HEK293 (cell line): ENCODE data around the gene LILRB5.

Experiments used
- CTCF ChIP-seq: fragments of 450-650 bp; formaldehyde crosslinking; IDR thresholded peaks from 2 replicates; pipeline ENCODE4 v1.5.1; 2016; ENCODE audit warnings: missing biosample characterization, missing genetic modification characterization
- PRDM10 ChIP-seq: fragments of 450-650 bp; formaldehyde crosslinking; IDR thresholded peaks from 2 replicates; pipeline ENCODE4 v1.5.1; 2016; ENCODE audit warnings: missing biosample characterization, missing genetic modification characterization
- SP2 ChIP-seq: fragments of 450-650 bp; formaldehyde crosslinking; IDR thresholded peaks from 2 replicates; pipeline ENCODE4 v1.5.1; 2016; ENCODE audit warnings: missing biosample characterization, missing genetic modification characterization
- TCF7L2 ChIP-seq: IDR thresholded peaks from 2 replicates; pipeline ENCODE4 v1.6.1; 2011; ENCODE audit warnings: low read depth, mild to moderate bottlenecking, inconsistent platforms, low read length, moderate library complexity, borderline replicate concordance
- ZIC2 ChIP-seq: fragments of 450-650 bp; formaldehyde crosslinking; IDR thresholded peaks from 2 replicates; pipeline ENCODE4 v1.5.1; 2016; ENCODE audit warnings: missing biosample characterization, missing genetic modification characterization
- ZNF416 ChIP-seq: fragments of 450-650 bp; formaldehyde crosslinking; IDR thresholded peaks from 2 replicates; pipeline ENCODE4 v1.5.1; 2016; ENCODE audit warnings: missing biosample characterization, missing genetic modification characterization
- ZNF704 ChIP-seq: fragments of 450-650 bp; formaldehyde crosslinking; IDR thresholded peaks from 2 replicates; pipeline ENCODE4 v1.5.1; 2016; ENCODE audit warnings: missing biosample characterization, missing genetic modification characterization
- ZNF747 ChIP-seq: fragments of 450-650 bp; formaldehyde crosslinking; IDR thresholded peaks from 2 replicates; pipeline ENCODE4 v1.5.1; 2016; ENCODE audit warnings: missing biosample characterization, missing genetic modification characterization
- TF ChIP-seq, protein P1 (sequence below): fragments of 450-650 bp; formaldehyde crosslinking; IDR thresholded peaks from 2 replicates; pipeline ENCODE4 v1.5.1; 2016; ENCODE audit warnings: missing biosample characterization, missing genetic modification characterization

DNA sequence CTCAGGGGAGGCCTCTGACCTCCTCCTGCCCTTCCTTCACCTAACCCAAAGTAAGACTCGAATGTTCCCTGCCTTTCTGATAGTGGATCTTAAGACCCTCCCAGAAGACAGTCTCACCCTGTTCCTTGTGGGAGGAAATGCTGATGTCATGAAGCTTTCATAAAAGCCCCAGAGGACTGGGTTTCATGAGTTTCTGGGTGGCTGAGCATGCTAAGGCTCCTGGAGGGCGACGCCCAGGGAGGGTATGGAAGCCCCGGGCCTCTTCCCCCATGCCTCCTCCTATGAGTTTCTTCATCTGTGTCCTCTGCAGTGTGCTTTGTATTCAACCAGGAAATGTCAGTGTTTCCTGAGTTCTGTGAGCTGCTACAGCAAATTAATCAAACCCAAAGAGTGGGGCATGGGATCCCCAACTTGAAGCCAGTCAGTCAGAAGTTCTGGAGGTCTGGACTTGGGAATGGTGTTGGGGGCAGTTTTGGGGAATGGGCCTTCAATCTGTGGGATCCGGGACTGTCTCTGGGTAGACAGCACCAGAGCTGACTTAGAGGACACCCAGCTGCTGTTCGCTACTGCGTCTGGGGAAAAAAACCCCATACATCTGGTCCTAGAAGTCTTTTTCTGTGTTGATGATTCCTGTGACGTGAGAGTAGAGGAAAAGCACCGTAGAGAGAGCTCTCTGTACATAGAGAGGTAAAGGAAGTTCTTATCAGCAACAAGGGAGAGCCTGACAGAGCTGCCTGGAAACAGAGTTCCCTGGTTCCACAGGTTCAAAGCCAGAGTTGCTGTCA lies 25.8 kb upstream of the LILRB5 start:
- TF ChIP-seq TCF7L2 (no peak), CTCF (tag by site-specific recombination) (no peak), ZNF704 (tag by site-specific recombination) (no peak), ZNF416 (tag by site-specific recombination) (no peak), ZNF747 (no peak), SP2 (tag by site-specific recombination) (no peak), PRDM10 (tag by site-specific recombination) (no peak), ZIC2 (tag by site-specific recombination) (no peak)
- TF ChIP-seq, protein P1, sequence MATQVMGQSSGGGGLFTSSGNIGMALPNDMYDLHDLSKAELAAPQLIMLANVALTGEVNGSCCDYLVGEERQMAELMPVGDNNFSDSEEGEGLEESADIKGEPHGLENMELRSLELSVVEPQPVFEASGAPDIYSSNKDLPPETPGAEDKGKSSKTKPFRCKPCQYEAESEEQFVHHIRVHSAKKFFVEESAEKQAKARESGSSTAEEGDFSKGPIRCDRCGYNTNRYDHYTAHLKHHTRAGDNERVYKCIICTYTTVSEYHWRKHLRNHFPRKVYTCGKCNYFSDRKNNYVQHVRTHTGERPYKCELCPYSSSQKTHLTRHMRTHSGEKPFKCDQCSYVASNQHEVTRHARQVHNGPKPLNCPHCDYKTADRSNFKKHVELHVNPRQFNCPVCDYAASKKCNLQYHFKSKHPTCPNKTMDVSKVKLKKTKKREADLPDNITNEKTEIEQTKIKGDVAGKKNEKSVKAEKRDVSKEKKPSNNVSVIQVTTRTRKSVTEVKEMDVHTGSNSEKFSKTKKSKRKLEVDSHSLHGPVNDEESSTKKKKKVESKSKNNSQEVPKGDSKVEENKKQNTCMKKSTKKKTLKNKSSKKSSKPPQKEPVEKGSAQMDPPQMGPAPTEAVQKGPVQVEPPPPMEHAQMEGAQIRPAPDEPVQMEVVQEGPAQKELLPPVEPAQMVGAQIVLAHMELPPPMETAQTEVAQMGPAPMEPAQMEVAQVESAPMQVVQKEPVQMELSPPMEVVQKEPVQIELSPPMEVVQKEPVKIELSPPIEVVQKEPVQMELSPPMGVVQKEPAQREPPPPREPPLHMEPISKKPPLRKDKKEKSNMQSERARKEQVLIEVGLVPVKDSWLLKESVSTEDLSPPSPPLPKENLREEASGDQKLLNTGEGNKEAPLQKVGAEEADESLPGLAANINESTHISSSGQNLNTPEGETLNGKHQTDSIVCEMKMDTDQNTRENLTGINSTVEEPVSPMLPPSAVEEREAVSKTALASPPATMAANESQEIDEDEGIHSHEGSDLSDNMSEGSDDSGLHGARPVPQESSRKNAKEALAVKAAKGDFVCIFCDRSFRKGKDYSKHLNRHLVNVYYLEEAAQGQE (tag by site-specific recombination), result no peak
